ENCODE measurements around the gene OGFR. TPM values are rescaled to one million over a fixed set of nuclear protein-coding genes. Genes with fewer than 3 reads are reported as not detected.

Gene OGFR
- total RNA-seq, 2 experiments from 2014 or later = 67.0 to 76.6 TPM

DNA sequence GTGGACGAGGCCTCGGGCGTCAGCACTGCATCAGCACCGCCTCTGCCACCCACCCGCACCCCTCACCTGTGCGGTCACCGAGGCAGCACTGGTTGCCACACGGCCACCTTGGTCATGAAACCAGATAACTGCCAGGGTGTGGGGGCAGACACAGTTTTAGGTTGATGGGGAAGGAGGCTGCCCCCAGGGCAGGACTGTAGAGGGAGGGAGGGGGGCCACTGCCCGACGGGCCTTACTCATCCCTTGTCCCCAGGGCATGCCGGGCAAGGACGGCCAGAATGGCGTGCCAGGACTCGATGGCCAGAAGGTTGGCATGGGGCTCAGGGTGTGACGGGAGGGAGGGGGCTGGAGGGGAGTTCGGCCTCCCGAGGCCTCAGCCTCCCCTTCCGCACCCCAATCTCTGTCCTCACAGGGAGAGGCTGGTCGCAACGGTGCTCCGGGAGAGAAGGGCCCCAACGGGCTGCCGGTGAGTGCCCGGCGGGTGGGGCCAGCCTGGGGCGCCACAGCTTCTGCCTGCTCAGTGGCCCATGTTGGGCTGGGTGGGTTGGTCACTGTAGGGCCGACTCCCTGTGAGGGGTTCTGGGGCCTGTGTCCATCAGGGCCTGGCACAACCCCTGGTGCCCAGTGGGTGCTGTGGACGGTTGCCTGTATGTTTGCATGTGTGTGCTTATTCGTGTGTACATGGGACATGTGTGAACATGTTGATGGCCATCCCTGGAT lies 24.0 kb downstream of the OGFR start:
- Mint-ChIP-seq H3K4me3 (no peak overlapping the region), H3K36me3 (ENCODE audit: low read depth) (no peaks in the 10 kb centered on the region), H3K27me3 (ENCODE audit: low read depth) (no peaks in the 10 kb centered on the region), H3K9me3 (ENCODE audit: insufficient read depth) (no peaks in the 10 kb centered on the region), H3K27ac (no peak overlapping the region), H3K4me1 (ENCODE audit: low read depth) (no peaks in the 10 kb centered on the region)
- ChIA-PET CTCF (no interaction called here), POLR2A (no interaction called here)
- ATAC-seq (no peak), DNase-seq (no peak)

DNA sequence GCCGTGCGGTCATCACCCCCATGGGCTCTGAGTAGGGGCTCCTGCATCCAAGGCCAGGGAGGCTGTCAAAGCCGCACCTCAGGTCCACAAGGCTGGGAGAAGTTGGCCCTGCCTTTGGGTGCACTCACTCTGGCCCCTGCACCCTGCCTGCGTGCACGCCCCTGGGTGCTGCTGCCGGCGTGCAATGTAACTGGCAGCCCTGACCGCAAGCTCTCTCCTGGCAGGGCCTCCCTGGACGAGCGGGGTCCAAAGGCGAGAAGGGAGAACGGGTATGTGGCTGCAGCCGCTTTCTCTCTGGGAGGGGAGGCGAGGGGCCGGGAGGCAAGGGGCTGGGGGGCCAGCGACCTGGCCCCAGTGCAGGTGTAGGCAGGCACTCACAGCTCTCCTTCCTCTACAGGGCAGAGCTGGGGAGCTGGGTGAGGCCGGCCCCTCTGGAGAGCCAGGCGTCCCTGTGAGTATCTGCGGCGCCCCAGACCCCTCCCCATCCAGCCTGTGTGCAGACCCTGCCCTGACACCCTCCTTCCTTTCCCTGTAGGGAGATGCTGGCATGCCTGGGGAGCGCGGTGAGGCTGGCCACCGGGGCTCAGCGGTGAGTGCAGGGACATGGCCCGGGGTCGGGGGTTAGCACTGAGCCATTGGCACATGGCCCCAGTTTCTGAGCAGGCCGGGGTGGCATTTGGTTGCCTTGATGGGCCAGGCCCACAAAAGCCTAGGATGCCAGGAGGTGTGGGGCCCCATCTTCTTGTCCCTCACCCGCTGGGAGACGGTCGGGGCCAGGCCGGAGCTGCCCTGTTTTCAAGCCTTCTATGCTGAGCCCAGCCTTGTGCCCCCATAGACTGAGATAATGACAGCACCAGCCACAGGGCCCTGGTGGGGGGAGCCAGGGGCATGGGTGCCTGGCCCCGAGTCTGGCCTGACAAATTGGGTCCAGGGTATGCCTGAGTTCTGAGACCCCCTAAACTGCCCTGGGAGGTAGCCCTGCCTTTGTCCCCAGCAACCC lies 24.9 kb downstream of the OGFR start:
- Mint-ChIP-seq H3K4me1 (ENCODE audit: low read depth) (no peaks in the 10 kb centered on the region), H3K4me3 (no peak overlapping the region), H3K27me3 (ENCODE audit: low read depth) (no peaks in the 10 kb centered on the region), H3K27ac (no peak overlapping the region), H3K36me3 (ENCODE audit: low read depth) (no peaks in the 10 kb centered on the region), H3K9me3 (ENCODE audit: insufficient read depth) (no peaks in the 10 kb centered on the region)
- ChIA-PET CTCF (no interaction called here), POLR2A (no interaction called here)
- DNase-seq (no peak), ATAC-seq (no peak)

DNA sequence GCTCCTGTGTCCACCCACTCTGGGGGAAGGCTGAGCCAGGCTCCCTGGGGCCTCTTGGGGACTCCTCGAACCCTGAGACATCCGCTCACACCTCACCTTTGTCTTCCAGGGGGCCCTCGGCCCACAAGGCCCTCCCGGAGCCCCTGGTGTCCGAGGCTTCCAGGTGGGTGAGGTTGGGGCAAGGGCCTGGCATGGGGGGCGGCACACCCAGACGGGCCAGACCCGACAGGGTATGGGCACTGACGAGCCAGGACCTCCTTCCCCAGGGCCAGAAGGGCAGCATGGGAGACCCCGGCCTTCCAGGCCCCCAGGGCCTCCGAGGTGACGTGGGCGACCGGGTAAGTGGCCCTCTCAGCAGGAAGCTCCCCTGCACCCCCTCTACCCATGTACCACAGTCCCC lies 25.6 kb downstream of the OGFR start:
- ChIA-PET CTCF (no interaction called here), POLR2A (no interaction called here)
- H3K4me1 Mint-ChIP-seq (ENCODE audit: low read depth) = no peaks in the 10 kb centered on the region
- no peak for DNase-seq
- no peak overlapping the region for H3K4me3 Mint-ChIP-seq
- ATAC-seq = no peak
- no peaks in the 10 kb centered on the region for H3K36me3 Mint-ChIP-seq (ENCODE audit: low read depth)
- no peak overlapping the region for H3K27ac Mint-ChIP-seq
- H3K27me3 Mint-ChIP-seq (ENCODE audit: low read depth) = no peaks in the 10 kb centered on the region
- no peaks in the 10 kb centered on the region for H3K9me3 Mint-ChIP-seq (ENCODE audit: insufficient read depth)

DNA sequence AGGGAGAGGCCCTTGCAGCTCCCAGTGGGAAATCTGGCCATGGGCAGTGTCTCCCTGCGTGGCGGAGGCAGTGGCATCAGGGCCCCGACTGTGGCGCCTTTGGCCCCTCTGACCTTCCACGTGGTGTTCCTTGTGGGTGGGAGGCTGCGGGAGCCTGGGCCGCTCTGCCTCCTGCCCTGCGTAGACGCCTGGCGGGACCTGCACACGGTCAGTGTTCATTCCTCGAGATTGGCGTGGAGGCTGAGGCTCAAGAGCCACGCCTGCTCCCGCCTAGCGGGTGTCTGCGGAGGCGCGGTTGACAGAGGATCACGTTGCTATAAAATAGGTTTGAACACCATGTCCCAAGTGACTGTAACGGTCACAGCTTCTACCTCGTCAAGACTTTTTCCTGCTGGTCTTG lies 26.2 kb downstream of the OGFR start:
- Mint-ChIP-seq H3K4me1 (ENCODE audit: low read depth) (no peaks in the 10 kb centered on the region), H3K27ac (no peak overlapping the region), H3K4me3 (no peak overlapping the region), H3K36me3 (ENCODE audit: low read depth) (no peaks in the 10 kb centered on the region), H3K27me3 (ENCODE audit: low read depth) (no peaks in the 10 kb centered on the region), H3K9me3 (ENCODE audit: insufficient read depth) (no peaks in the 10 kb centered on the region)
- no peak for ATAC-seq
- ChIA-PET POLR2A (no interaction called here), CTCF (no interaction called here)
- no peak for DNase-seq

DNA sequence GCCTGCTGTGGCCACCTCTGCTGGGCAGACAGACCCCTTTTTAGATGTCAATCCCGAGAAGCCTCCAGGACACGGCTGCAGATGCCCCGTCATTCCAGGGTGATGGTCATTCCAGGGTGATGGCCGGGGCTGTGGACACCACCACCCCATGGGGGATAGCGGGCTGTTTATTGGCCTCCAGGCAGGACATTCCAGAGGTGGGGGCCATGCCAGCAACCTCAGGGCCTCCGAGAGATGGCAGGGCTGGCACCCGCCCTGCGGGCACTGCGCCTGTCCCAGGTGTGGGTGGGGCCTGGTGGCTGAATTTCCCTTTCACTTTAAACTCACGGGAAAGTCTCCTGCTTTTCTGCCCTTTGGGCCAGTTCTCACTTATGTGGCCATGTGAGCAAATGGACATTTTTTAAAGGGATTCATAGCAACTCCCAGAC lies 26.7 kb downstream of the OGFR start:
- H3K27me3 Mint-ChIP-seq (ENCODE audit: low read depth) = no peaks in the 10 kb centered on the region
- ATAC-seq (no peak), DNase-seq (no peak)
- POLR2A ChIA-PET = interaction anchor here (0.5 kb wide), 1 partner anchor 18 kb away, joined by 3 read pairs; no protein-coding TSS in a partner anchor
- H3K4me1 Mint-ChIP-seq (ENCODE audit: low read depth) = no peaks in the 10 kb centered on the region
- no peaks in the 10 kb centered on the region for H3K9me3 Mint-ChIP-seq (ENCODE audit: insufficient read depth)
- no peaks in the 10 kb centered on the region for H3K36me3 Mint-ChIP-seq (ENCODE audit: low read depth)
- no peak overlapping the region for H3K27ac Mint-ChIP-seq
- no peak overlapping the region for H3K4me3 Mint-ChIP-seq
- CTCF ChIA-PET = interaction anchor here (0.7 kb wide), 1 partner anchor 23 kb away, joined by 3 read pairs; no protein-coding TSS in a partner anchor

DNA sequence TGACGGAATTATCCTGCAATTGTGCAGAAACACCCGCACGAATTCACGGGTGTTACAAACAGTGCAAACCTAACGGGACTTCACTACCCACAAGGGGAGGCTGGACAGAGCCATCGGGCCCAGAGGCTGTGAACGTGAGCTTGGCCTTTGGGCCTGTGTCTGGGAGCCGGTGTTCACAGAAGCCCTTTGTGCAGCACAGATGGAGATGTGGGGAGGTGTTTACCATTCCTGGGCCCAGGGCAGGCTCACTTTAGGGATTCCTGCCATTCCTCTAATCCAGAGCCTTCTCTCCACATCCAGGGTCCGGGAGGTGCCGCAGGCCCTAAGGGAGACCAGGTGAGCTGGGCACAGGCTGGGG lies 27.2 kb downstream of the OGFR start:
- no peaks in the 10 kb centered on the region for H3K4me1 Mint-ChIP-seq (ENCODE audit: low read depth)
- H3K27me3 Mint-ChIP-seq (ENCODE audit: low read depth) = no peaks in the 10 kb centered on the region
- DNase-seq (no peak), ATAC-seq (no peak)
- no peaks in the 10 kb centered on the region for H3K36me3 Mint-ChIP-seq (ENCODE audit: low read depth)
- ChIA-PET POLR2A (interaction anchor here (0.5 kb wide), 1 partner anchor 17 kb away, joined by 3 read pairs; no protein-coding TSS in a partner anchor), CTCF (interaction anchor here (0.7 kb wide), 1 partner anchor 23 kb away, joined by 3 read pairs; no protein-coding TSS in a partner anchor)
- no peak overlapping the region for H3K27ac Mint-ChIP-seq
- no peaks in the 10 kb centered on the region for H3K9me3 Mint-ChIP-seq (ENCODE audit: insufficient read depth)
- H3K4me3 Mint-ChIP-seq = no peak overlapping the region

DNA sequence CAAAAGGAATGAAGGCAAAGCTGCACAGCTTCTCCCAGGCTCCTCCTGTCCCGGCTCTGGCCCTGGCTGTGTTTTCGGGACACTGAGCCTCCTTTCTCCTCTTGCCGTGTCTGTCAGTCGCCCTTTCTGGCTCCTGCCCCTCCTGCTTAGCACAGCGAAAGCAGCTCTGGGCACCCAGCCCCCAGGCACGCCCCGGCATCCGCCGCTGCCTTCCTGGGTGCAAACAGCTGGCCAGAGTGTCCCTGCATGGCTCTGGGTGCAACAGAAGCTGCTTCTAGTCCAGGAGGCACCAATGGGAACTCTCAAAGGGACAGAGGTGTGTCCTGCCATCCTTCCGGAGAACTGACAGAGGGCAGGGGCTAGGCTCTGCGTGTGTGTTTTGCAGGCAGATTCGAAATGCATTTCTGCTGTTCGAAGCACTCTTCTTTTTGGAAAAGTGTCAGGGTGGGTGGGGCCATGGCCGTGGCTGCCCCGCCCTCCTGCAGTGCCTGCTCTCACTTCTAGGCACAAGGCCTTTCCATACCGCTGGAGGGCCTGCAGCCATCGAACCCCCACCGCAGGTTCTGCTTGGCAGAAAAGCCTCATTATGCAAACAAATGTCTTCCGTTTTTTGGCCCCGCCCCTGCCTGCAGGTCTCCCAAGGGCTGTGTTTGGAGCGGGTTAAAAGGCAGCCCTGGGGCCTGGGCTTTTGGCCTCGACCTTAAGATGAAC lies 27.7 kb downstream of the OGFR start:
- Mint-ChIP-seq H3K36me3 (ENCODE audit: low read depth) (no peaks in the 10 kb centered on the region), H3K27me3 (ENCODE audit: low read depth) (no peaks in the 10 kb centered on the region), H3K4me3 (no peak overlapping the region), H3K9me3 (ENCODE audit: insufficient read depth) (no peaks in the 10 kb centered on the region), H3K27ac (no peak overlapping the region), H3K4me1 (ENCODE audit: low read depth) (no peaks in the 10 kb centered on the region)
- POLR2A ChIA-PET = no interaction called here
- DNase-seq = no peak
- CTCF ChIA-PET = no interaction called here
- peak; percentile 50 for ATAC-seq

DNA sequence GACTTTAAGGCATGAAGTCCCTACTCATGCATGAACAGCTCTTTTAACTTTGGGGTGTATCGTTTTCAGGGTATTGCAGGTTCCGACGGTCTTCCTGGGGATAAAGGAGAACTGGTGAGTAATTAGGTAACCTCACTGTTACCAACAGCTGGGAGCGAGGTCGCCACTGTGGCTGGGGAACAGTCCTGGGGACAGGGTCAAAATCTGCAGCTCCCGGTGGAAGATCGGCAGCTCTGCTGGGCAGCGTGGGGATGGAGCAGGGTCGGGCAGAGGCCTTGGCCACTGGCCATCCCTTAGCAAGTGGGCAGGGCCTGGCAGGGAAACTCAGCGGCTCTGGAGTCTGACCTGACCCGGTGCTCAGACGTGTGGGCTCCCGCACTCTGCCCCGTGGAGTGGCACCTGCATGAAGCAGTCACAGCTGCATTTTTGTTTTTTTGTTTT lies 28.3 kb downstream of the OGFR start:
- Mint-ChIP-seq H3K27ac (no peak overlapping the region), H3K4me3 (no peak overlapping the region), H3K36me3 (ENCODE audit: low read depth) (no peaks in the 10 kb centered on the region), H3K27me3 (ENCODE audit: low read depth) (no peaks in the 10 kb centered on the region), H3K9me3 (ENCODE audit: insufficient read depth) (no peaks in the 10 kb centered on the region), H3K4me1 (ENCODE audit: low read depth) (no peaks in the 10 kb centered on the region)
- no peak for DNase-seq
- ChIA-PET POLR2A (no interaction called here), CTCF (no interaction called here)
- ATAC-seq = no peak

DNA sequence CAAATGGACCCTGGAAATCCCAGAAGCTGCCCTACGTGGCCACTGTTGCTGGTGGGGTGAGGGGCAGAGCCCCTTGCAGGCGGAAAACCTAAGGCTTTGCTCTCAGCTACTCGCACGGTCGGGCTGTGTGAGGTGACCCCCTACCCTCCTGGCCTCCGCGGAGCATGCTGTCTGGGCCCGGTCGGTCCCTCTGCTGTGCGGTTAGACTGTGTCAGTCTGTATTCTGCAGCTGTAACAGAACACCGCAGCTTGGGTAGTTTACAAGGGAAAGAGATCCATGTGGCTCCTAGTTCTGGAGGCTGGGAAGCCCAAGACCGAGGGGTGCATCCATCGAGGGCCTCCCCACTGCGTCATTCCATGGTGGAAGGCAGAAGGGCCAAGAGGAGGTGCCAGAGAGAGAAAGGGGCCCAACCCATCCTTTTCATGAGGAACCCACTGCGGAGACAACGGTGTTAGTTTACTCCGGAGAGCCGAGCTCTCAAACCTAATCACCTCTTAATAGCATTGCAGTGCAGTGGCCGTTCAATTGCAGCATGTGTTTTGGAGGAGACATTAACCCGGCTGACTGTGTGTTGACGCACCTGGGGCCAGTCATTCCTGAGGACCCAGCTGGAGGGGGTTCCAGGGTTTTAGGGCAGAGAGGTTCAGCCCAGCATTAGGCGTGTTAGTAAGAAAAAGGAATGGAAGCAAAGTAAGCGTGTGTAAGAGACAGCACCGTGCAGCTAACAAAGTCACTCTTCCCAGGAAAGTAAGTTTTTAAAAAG lies 30.5 kb downstream of the OGFR start:
- ChIA-PET CTCF (no interaction called here), POLR2A (no interaction called here)
- Mint-ChIP-seq H3K27ac (no peak overlapping the region), H3K4me3 (no peak overlapping the region), H3K36me3 (ENCODE audit: low read depth) (no peaks in the 10 kb centered on the region), H3K4me1 (ENCODE audit: low read depth) (no peaks in the 10 kb centered on the region), H3K9me3 (ENCODE audit: insufficient read depth) (no peaks in the 10 kb centered on the region), H3K27me3 (ENCODE audit: low read depth) (no peaks in the 10 kb centered on the region)
- no peak for DNase-seq
- no peak for ATAC-seq

DNA sequence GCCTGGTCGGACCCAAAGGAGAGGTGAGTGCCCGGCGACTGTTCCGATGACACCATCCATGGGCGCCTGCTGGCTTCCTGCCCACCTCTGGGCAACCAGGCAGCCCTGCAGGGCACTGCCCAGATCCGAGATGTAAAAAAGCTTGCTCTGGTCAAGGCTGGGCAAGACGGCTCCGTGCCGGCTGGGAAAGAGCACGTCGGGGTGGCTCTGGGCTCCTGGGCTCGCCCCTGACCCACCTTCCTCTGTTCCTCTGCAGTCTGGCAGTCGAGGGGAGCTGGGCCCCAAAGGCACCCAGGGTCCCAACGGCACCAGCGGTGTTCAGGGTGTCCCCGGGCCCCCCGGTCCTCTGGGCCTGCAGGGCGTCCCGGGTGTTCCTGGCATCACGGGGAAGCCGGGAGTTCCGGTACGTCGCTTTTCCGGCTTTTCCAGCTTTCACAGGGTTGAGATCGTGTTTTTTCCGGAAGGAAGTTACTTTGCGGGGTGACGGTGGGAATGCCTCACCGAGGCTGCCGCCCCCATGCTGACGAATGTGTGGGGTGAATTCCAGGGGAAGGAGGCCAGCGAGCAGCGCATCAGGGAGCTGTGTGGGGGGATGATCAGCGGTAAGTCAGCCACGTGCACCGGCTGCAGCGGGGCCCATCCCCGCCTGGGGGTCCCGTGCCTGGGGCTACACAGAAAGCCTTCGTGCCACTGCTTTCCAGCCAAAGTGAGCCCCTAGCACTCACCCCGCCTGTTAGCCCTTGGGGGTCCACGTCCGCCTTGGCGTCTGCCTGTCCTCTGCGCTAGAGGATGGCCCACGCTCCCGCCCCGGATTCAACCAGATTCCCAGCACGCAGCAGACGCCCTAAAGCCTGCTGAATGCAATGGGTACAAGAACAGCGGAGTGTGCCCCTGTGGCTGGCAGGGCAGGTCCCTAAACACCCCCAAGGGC lies 31.6 kb downstream of the OGFR start:
- ChIA-PET CTCF (no interaction called here), POLR2A (no interaction called here)
- Mint-ChIP-seq H3K4me3 (no peak overlapping the region), H3K27me3 (ENCODE audit: low read depth) (no peaks in the 10 kb centered on the region), H3K36me3 (ENCODE audit: low read depth) (no peaks in the 10 kb centered on the region), H3K9me3 (ENCODE audit: insufficient read depth) (no peaks in the 10 kb centered on the region), H3K27ac (no peak overlapping the region), H3K4me1 (ENCODE audit: low read depth) (no peaks in the 10 kb centered on the region)
- no peak for DNase-seq
- no peak for ATAC-seq

Measured in activated CD8-positive, alpha-beta T cell treated with anti-CD3 and anti-CD28 coated beads, Interleukin-2, amount 10 ng/mL, durations not matched to agents 7 days and 5 days (primary cell).